Kidney epithelial cell (primary cell): ENCODE measurements around the gene FUT7. TPM values are rescaled to one million over a fixed set of nuclear protein-coding genes. Genes with fewer than 3 reads are reported as not detected.

Experiments
- DNase-seq: peaks from one replicate; pipeline ENCODE4 v3.0.0-alpha.2; 2010; ENCODE audit warnings: low read depth
- H3K27me3 ChIP-seq: 2 replicates; pipeline ENCODE4 v1.6.0; 2011; ENCODE audit warnings: low read length; ENCODE audit not compliant: control insufficient read depth, insufficient read depth
- H3K36me3 ChIP-seq: 2 replicates; pipeline ENCODE4 v1.5.1; 2011; ENCODE audit warnings: low read length; ENCODE audit not compliant: control insufficient read depth, insufficient read depth
- H3K4me3 ChIP-seq: 2 replicates; pipeline ENCODE4 v1.5.1; 2011; ENCODE audit warnings: low read depth, mild to moderate bottlenecking, control low read depth, low read length
- CTCF ChIP-seq: IDR thresholded peaks from 2 replicates; pipeline ENCODE4 v1.5.1; 2011; ENCODE audit warnings: mild to moderate bottlenecking, moderate library complexity, low read length, control low read depth, inconsistent platforms; ENCODE audit not compliant: insufficient read depth, poor library complexity, severe bottlenecking
- total RNA-seq: library from RNA; depleted of rRNA; stranded (reverse); fragments of >200 nt; gene quantifications from 2 replicates; pipeline ENCODE4 v1.2.3, GENCODE V29; 2015

Gene FUT7
- total RNA-seq, 1 donor from 2014 or later = not detected

- no peak for TF ChIP-seq CTCF
- H3K4me3 ChIP-seq = no peak overlapping the region
- no peak for DNase-seq
- no peaks in the 10 kb centered on the region for H3K27me3 ChIP-seq
- H3K36me3 ChIP-seq = no peaks in the 10 kb centered on the region
Observed at GRCh38 chr9:137017071-137017470, 14.8 kb downstream of the FUT7 start.

GRCh38 chr9:137016436-137016835 is 15.5 kb downstream of the FUT7 start:
- no peak for DNase-seq
- Histone ChIP-seq H3K36me3 (no peaks in the 10 kb centered on the region), H3K4me3 (no peak overlapping the region), H3K27me3 (no peaks in the 10 kb centered on the region)
- TF ChIP-seq CTCF = no peak

DNA sequence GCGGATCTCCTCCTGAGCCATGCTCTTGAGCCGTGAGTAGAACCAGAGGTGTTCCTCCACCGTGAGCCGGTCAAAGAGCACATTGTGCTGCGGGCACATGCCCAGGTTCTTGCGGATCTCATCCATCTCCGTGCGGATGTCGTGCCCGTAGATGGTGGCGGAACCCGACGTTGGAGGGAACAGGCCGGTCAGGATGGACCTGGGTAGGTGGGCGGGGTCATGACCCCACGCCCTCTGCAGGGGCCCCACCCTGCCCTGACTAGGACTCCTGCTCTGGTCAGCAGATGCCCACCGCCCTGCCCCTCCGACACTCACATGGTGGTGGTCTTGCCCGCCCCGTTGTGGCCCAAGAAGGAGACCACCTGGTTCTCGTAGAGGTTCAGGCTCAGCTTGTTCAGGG is 15.9 kb downstream of the FUT7 start:
- DNase-seq = no peak
- TF ChIP-seq CTCF = no peak
- H3K4me3 ChIP-seq = no peak overlapping the region
- H3K27me3 ChIP-seq = no peaks in the 10 kb centered on the region
- H3K36me3 ChIP-seq = no peaks in the 10 kb centered on the region

GRCh38 chr9:137015540-137015930 is 16.4 kb downstream of the FUT7 start:
- no peak for DNase-seq
- no peak for TF ChIP-seq CTCF
- Histone ChIP-seq H3K27me3 (no peaks in the 10 kb centered on the region), H3K36me3 (no peaks in the 10 kb centered on the region), H3K4me3 (no peak overlapping the region)

- Histone ChIP-seq H3K4me3 (no peak overlapping the region), H3K36me3 (no peaks in the 10 kb centered on the region), H3K27me3 (no peaks in the 10 kb centered on the region)
- no peak for TF ChIP-seq CTCF
- DNase-seq = no peak
Observed at GRCh38 chr9:137014776-137015539, 16.9 kb downstream of the FUT7 start.

- TF ChIP-seq CTCF = no peak
- Histone ChIP-seq H3K36me3 (no peaks in the 10 kb centered on the region), H3K4me3 (no peak overlapping the region), H3K27me3 (no peaks in the 10 kb centered on the region)
- no peak for DNase-seq
Observed at GRCh38 chr9:137014166-137014565, 17.7 kb downstream of the FUT7 start.
